ENCODE data around the gene OR51F2.
"Not testable (repeated sequence)": the region's sequence is repeated elsewhere in the genome, so short reads cannot be mapped to it uniquely, and the experiment has no call there.

OR51F2 gene, protein sequence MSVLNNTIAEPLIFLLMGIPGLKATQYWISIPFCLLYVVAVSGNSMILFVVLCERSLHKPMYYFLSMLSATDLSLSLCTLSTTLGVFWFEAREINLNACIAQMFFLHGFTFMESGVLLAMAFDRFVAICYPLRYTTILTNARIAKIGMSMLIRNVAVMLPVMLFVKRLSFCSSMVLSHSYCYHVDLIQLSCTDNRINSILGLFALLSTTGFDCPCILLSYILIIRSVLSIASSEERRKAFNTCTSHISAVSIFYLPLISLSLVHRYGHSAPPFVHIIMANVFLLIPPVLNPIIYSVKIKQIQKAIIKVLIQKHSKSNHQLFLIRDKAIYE

DNA sequence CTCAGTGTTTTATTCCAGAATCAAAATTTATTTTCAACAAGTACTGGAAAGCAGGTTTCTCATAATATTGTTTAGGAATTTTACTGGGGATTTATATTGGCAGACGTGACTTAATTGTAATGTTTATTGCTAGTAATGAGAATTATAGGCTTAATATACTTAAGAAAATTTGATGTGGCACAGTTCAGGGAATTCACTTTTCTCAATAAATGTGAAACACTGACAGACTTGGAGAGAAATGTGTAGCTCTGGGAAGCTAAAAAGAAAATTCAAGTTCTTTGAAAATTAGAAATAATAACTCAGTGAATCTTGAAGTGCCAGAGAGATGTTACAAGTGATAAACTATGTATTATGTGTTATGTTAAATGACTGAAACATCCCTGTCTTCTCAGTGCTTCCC lies at the start of gene OR51F2:
Gene OR51F2 (plus strand): TSS at position 301 of the 400 bp plus-strand sequence. CDS start 101 bp downstream, outside the sequence.
- no peak for DNase-seq (ENCODE audit: low read depth in 3 of 3)

- no peak for DNase-seq (ENCODE audit: low read depth in 3 of 3)
Observed at GRCh38 chr11:4782454-4782853, 38.7 kb upstream of the OR51F2 start.

DNA sequence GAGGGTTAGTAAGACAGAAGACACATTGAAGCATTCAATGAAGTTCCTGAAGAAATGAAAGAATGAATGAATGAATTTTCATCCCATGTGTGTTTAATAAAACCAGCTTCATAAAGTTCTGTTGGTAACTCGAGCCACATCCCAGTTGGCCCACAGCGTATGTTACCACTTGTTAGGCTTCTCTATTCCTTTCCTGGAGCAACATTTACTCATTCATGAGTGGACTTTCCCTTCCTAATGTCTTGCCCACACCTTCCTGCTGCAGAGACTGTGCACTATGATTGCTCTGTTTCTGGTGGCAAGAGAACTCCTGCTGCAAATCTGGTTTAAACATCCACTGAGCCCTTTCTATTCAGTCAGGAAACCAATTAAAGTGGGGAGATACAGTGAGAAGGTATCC lies 23.9 kb upstream of the OR51F2 start:
- DNase-seq (ENCODE audit: low read depth in 3 of 3): no peak

- DNase-seq (ENCODE audit: low read depth in 3 of 3): no peak
Observed at GRCh38 chr11:4798427-4799183, 22.5 kb upstream of the OR51F2 start.

DNA sequence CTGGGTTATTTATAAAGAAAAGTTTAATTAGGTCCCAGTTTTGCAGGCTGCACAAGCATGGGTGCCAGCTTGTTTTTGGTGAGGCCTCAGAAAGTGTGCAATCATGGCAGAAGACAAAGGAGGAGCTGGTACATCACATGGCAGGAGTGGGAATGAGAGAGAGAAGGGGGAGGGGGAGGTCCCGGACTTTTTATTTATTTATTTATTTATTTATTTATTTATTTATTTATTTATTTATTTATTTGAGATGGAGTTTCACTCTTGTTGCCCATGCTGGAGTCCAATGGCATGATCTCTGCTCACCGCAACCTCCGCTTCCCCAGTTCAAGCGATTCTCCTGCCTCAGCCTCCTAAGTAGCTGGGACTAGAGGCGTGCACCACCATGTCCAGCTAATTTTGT lies 19.8 kb upstream of the OR51F2 start:
- DNase-seq (ENCODE audit: low read depth in 3 of 3): not testable (repeated sequence)

GRCh38 chr11:4804280-4804679 lies 16.8 kb upstream of the OR51F2 start, which contains the start of gene OR52R1:
TSS of gene OR52R1 (minus strand) at chr11:4804380. CDS start at chr11:4804380, 0 bp downstream.
- no peak for DNase-seq (ENCODE audit: low read depth in 3 of 3)

- DNase-seq (ENCODE audit: low read depth in 3 of 3): no peak
Observed at GRCh38 chr11:4808476-4808875, 12.6 kb upstream of the OR51F2 start.

DNA sequence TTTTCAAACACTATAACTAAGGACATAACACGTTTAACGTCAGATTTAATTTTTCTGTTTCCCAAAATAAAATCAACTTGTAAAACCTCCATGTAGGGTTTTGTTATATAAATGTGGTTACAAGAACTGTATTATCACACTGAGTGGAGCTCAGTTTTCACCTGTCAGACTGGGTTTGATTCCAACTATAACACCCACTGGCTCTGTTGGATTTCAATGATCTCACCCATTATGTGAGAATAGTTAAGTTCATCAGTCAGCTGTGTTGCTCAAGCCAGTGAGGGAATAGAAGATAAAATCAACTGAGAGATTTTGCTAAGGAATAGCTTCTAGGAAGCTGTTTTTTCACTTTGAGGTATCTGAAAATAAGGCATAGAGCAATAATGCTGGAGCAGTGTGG lies 11.9 kb upstream of the OR51F2 start:
- no peak for DNase-seq (ENCODE audit: low read depth in 3 of 3)

GRCh38 chr11:4825132-4825531 lies 4.0 kb downstream of the OR51F2 start:
- DNase-seq (ENCODE audit: low read depth in 3 of 3): no peak

GRCh38 chr11:4826425-4826824 lies 5.3 kb downstream of the OR51F2 start:
- no peak for DNase-seq (ENCODE audit: low read depth in 3 of 3)

GRCh38 chr11:4830346-4830745 lies 9.2 kb downstream of the OR51F2 start:
- DNase-seq (ENCODE audit: low read depth in 3 of 3): no peak

DNA sequence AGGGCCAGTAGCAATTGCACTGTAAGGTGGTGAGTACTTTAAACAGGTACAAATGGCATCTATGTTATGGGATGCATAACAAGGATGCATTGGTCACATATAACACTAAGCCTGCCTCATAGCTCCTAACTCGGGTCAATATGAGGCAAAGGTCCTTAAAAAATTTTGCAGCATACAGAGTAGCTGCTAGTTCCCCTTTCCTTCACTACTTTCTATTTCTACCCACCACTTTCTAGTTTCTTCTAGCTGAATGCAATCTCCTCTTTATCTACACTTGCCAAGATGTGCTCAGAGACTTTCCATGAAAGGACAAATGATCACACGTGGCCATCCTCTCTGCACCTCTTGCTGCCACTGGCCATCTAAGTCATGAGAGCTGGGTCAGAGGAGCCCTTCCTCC lies 9.8 kb downstream of the OR51F2 start:
- DNase-seq (ENCODE audit: low read depth in 3 of 3): no peak

- no peak for DNase-seq (ENCODE audit: low read depth in 3 of 3)
Observed at GRCh38 chr11:4839851-4840549, 18.9 kb downstream of the OR51F2 start.

DNA sequence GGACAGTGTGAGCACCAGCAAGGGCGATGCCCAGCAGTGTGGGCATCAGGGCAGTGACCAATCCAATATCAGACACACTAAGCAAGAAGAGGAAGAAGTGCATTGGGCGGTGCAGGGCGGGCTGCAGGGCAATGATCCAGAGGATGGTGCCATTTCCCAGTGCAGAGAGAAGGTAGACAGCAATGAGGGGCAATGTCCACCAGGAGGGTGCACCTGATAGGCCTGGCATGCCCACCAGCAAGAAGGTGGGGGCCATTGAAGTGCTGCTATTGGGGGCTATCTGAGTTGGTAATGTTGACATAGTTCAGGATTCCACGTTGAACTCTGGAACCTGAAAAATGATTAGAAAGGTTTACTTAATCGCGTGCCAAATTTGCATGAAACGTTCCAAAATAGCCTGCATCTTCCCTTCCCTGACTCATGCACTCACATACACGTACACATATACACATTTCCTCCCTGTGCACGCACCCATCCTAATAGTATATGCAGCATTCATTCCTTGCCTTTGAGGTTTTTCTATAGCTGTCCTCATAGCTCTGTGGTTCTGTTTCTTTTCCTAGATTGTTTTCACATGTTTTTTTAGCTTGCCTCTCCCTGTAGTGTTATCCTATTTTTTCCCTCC lies 27.9 kb downstream of the OR51F2 start, which contains the start of gene OR51S1:
Gene OR51S1 (minus strand): TSS at position 301 of the 625 bp plus-strand sequence. CDS start 0 bp downstream, at position 301.
- no peak for DNase-seq (ENCODE audit: low read depth in 3 of 3)

GRCh38 chr11:4851033-4851432 lies 29.9 kb downstream of the OR51F2 start:
- no peak for DNase-seq (ENCODE audit: low read depth in 3 of 3)

DNA sequence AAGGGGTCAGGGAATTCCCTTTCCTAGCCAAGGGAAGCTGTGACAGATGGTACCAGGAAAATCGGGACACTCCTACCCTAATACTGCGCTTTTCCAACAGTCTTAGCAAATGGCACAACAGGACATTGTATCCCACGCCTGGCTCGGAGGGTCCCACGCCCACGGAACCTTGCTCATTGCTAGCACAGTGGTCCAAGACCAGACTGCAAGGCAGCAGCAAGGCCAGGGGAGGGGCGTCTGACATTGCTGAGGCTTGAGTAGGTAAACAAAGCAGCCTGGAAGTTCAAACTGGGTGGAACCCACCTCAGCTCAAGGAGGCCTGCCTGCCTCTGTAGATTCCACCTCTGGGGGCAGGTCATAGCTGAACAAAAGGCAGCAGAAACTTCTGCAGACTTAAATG lies 33.2 kb downstream of the OR51F2 start:
- DNase-seq (ENCODE audit: low read depth in 3 of 3): not testable (repeated sequence)

GRCh38 chr11:4862447-4863236 lies 41.5 kb downstream of the OR51F2 start:
- DNase-seq (ENCODE audit: low read depth in 3 of 3): no peak

DNA sequence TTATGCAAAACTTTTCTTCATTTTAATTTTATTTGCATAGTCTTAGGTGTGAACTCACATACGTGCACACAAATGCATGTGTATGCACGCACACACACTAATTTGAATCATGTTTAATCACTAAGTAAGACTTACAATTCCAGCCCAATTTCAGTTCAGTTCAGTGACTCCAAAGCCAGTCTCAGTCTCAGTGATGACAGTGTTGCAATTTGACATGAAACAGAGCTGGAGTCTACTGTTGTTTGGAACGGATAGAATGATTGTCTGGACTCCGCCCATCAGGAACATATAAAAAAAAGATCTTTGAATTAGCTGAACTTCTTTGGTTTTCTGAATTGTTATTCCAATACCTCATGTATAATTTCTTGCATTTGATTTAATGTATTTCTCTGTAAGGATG lies 42.8 kb downstream of the OR51F2 start:
- DNase-seq (ENCODE audit: low read depth in 3 of 3): no peak

- no peak for DNase-seq (ENCODE audit: low read depth in 3 of 3)
Observed at GRCh38 chr11:4865855-4866254, 44.7 kb downstream of the OR51F2 start.

All from stimulated activated CD4-positive, alpha-beta T cell treated with anti-CD3 and anti-CD28 coated beads, TNF-alpha, amount 100 ng/mL, for 48 hours (primary cell).